Right lobe of liver (tissue), 4 donors: ENCODE measurements around the gene TK1.

Experiments
- CTCF ChIP-seq, 4 donors: fragments of 200-600 bp in 3 of 4; fragments of 450-650 bp in 1 of 4; IDR thresholded peaks; one replicate each; pipeline versions ENCODE4 v1.5.1 to v1.8.0; 2016 to 2022; ENCODE audit warnings: antibody characterized with exemption in 4 of 4, mild to moderate bottlenecking in 2 of 4
- POLR2A ChIP-seq: fragments of 450-650 bp; IDR thresholded peaks from one replicate; pipeline ENCODE4 v1.6.1; 2017; ENCODE audit warnings: antibody characterized with exemption, mild to moderate bottlenecking
- donor health status: DM: no; HTN: no; CAD: no.
- donor health status: DM: no; HTN: no; CAD: no.
- donor health status: DM: no; HTN: yes; CAD: no.

GRCh38 chr17:78225088-78225865 is 38.4 kb upstream of the TK1 start:
- TF ChIP-seq POLR2A (no peak), CTCF (IDR thresholded peaks at IDR 0.05) (no peak)
